AG09309 (cell line): ENCODE measurements around the gene EYA4.

Experiments used
- DNase-seq: peaks from one replicate; pipeline ENCODE4 v3.0.0-alpha.2; 2010; ENCODE audit warnings: low read depth
- H3K4me3 ChIP-seq: 2 replicates; pipeline ENCODE4 v1.5.1; 2011; ENCODE audit warnings: mild to moderate bottlenecking, low read depth, low read length, moderate library complexity; ENCODE audit not compliant: control insufficient read depth
- TF ChIP-seq, protein P1 (sequence below): IDR thresholded peaks from 2 replicates; pipeline ENCODE4 v1.5.1; 2011; ENCODE audit warnings: mild to moderate bottlenecking, low read depth, low read length, inconsistent platforms; ENCODE audit not compliant: insufficient read depth, control insufficient read depth; ENCODE audit errors: missing control alignments

Gene EYA4

DNA sequence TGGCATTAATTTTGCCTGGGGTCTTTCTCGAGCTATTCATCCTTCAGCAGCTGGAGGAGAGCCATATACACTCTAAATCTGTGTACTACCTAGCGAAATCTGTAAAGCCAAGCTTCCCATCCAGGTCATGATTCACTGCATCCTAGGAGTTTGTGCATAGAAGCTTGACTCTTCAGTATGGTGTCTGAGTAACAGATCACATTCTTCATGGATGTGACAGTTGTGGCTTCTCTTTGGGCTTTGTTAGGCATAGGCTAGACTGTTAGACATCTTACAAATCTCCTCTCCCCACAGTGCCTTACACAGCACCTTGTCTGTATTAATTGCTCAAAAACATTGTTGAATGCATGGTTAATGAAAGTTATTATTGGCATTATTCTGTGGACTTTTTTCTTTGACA lies 177.0 kb downstream of the EYA4 start:
- TF ChIP-seq, protein P1, sequence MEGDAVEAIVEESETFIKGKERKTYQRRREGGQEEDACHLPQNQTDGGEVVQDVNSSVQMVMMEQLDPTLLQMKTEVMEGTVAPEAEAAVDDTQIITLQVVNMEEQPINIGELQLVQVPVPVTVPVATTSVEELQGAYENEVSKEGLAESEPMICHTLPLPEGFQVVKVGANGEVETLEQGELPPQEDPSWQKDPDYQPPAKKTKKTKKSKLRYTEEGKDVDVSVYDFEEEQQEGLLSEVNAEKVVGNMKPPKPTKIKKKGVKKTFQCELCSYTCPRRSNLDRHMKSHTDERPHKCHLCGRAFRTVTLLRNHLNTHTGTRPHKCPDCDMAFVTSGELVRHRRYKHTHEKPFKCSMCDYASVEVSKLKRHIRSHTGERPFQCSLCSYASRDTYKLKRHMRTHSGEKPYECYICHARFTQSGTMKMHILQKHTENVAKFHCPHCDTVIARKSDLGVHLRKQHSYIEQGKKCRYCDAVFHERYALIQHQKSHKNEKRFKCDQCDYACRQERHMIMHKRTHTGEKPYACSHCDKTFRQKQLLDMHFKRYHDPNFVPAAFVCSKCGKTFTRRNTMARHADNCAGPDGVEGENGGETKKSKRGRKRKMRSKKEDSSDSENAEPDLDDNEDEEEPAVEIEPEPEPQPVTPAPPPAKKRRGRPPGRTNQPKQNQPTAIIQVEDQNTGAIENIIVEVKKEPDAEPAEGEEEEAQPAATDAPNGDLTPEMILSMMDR: no peak
- no peak overlapping the region for H3K4me3 ChIP-seq
- no peak for DNase-seq

DNA sequence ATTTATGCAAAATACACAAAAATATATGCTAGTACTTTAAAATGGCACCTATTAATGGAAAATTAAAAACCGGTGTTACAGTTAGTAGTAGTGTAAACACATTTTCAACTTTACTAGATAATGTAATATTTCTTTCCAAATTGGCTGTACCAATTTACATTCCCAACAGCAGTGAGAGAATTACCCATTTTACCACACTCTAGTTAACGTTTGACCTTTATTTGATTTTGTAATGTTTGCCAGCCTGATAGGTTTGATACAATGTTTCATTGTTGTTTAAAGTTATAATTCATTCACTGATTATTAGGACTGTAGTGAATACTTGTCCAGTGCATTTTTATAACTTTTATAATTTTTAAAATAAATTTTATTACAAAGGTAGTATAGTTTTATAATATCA lies 182.1 kb downstream of the EYA4 start:
- TF ChIP-seq, protein P1: no peak
- no peak for DNase-seq
- no peak overlapping the region for H3K4me3 ChIP-seq

DNA sequence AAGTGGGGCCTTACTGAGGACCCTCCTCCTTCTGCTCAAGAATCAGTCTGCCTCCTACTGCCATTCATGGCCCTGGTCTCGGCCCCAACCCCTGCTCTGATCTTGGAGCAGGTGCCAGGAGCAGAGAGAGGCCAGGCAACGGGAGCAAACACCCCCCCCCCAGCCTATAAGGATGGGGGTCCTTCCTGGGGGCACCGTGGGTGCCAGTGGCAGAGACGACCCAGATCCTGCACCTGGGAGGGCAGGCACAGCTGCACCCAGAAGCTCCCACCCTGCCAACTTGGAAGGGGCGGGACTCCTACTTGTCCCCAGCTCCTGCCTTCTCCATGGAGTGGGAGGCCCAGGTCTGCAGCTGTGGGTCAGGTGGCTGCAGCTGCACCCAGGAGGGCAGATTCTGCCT lies 183.2 kb downstream of the EYA4 start:
- DNase-seq: no peak
- no peak overlapping the region for H3K4me3 ChIP-seq
- TF ChIP-seq, protein P1: no peak

DNA sequence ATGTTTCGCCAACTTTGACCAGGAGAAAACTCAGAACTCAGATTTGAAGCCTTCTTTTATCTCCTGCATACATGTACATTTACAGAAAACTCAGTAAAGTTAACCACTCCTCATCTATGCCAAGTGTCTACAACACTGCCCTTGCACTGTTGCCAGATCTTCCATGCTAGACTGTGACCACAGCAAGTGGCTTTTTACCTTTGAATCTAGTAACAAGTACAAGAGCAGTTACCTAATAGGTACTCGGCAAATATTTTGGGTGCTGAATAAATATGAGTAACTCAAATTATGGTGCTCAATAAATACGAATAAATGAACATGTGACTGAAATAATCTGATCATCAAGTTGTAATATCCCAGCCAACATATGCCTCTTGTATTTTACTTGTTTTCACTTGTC lies 184.9 kb downstream of the EYA4 start:
- no peak overlapping the region for H3K4me3 ChIP-seq
- DNase-seq: no peak
- TF ChIP-seq, protein P1: no peak

DNA sequence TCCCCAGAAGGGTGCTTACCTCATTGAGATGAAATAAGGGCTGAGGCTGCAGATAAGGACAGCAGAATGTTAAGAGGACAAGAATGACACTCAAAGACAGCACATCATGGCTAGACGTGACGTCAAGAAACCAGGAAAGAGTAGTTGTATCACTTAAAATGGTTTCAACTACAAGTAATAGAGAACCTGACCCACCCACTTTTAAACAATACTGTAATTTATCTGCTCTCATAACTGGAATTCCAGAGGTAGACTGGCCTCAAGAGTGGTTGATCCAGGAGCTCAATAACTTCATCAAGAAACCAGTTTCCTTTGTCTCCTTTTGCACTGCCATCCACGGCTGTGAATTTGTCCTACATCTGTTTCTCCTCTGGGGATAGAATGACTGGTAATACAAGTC lies 187.1 kb downstream of the EYA4 start:
- DNase-seq: no peak
- TF ChIP-seq, protein P1: no peak
- no peak overlapping the region for H3K4me3 ChIP-seq

DNA sequence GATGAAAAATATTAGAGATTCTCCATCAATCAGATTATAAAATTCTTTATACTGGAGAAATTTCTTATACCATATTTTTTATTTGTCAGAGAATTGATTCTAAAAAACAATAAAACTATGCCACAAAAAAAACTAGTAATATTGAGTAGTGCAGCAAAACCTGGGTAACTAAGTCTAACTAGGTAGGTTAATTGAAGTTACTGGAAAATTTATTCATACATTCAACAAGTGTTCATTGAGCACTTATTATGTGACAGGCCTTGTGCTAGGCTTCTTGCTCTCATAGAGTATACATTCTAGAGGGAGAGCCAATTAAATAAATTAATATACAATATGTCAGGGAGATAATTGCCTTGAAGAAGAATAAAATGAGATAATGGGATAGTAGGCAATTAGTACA lies 189.4 kb downstream of the EYA4 start:
- DNase-seq: no peak
- no peak overlapping the region for H3K4me3 ChIP-seq
- TF ChIP-seq, protein P1: no peak

DNA sequence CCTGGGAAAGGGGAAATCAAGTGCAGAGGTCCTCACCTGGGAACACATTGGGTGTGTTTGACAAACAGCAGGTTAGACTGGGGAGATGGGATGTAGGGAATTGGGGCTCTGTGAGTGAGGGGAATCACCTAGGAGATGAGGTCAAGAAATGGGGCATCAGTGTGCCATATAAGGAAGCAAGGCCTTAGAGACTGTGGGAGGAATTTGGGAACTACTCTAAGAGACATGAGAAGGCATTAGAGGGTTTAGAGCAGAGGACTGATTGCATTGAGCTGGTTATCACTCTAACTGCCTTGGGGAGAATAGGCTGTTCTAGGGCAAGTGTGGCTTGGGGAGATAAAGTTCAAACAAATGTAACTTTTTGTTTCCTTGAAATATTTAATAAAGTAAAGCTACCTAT lies 189.9 kb downstream of the EYA4 start:
- no peak for DNase-seq
- H3K4me3 ChIP-seq: no peak overlapping the region

More for the DNA sequence above, 189.9 kb downstream of the EYA4 start:
- TF ChIP-seq, protein P1: no peak
